ENCODE results near the gene DLG2.
"Not testable (repeated sequence)": the region's sequence is repeated elsewhere in the genome, so short reads cannot be mapped to it uniquely, and the experiment has no call there.

DLG2 gene

GRCh38 chr11:83424376-83425136, 2202.6 kb downstream of the DLG2 start:
- H3K9me3 Mint-ChIP-seq: peaks cover 30% of the 10 kb centered on the region

GRCh38 chr11:83422641-83423040, 2204.5 kb downstream of the DLG2 start:
- not testable (repeated sequence) for H3K4me1 Mint-ChIP-seq; H3K27ac Mint-ChIP-seq (ENCODE audit: low read depth); H3K4me3 Mint-ChIP-seq; H3K27me3 Mint-ChIP-seq; H3K36me3 Mint-ChIP-seq (ENCODE audit: insufficient read depth); DNase-seq (ENCODE audit: low spot score in 2 of 2); ATAC-seq (replicated peaks; ENCODE audit: extremely low read depth, poor library complexity, severe bottlenecking)
- H3K9me3 Mint-ChIP-seq: peaks cover 33% of the 10 kb centered on the region

More at GRCh38 chr11:83424376-83425136, 2202.6 kb downstream of the DLG2 start:
- ATAC-seq (replicated peaks; ENCODE audit: extremely low read depth, poor library complexity, severe bottlenecking) (no peak), DNase-seq (ENCODE audit: low spot score in 2 of 2) (no peak)
- Mint-ChIP-seq H3K27me3 (peaks cover 7% of the 10 kb centered on the region), H3K4me1 (no peaks in the 10 kb centered on the region), H3K27ac (ENCODE audit: low read depth) (no peak overlapping the region), H3K36me3 (ENCODE audit: insufficient read depth) (no peaks in the 10 kb centered on the region), H3K4me3 (no peak overlapping the region)

GRCh38 chr11:83410605-83411565, 2216.3 kb downstream of the DLG2 start:
- Mint-ChIP-seq H3K27ac (ENCODE audit: low read depth) (no peak overlapping the region), H3K4me3 (no peak overlapping the region), H3K27me3 (peaks cover 9% of the 10 kb centered on the region), H3K9me3 (peaks cover 12% of the 10 kb centered on the region), H3K4me1 (no peaks in the 10 kb centered on the region), H3K36me3 (ENCODE audit: insufficient read depth) (no peaks in the 10 kb centered on the region)
- no peak for ATAC-seq (replicated peaks; ENCODE audit: extremely low read depth, poor library complexity, severe bottlenecking)
- DNase-seq (ENCODE audit: low spot score in 2 of 2): no peak

GRCh38 chr11:83409891-83410290, 2217.3 kb downstream of the DLG2 start:
- no peak for ATAC-seq (replicated peaks; ENCODE audit: extremely low read depth, poor library complexity, severe bottlenecking)
- no peak overlapping the region for H3K27ac Mint-ChIP-seq (ENCODE audit: low read depth)
- no peak for DNase-seq (ENCODE audit: low spot score in 2 of 2)
- no peak overlapping the region for H3K4me3 Mint-ChIP-seq
- H3K9me3 Mint-ChIP-seq: peaks cover 8% of the 10 kb centered on the region
- H3K27me3 Mint-ChIP-seq: peaks cover 9% of the 10 kb centered on the region
- H3K36me3 Mint-ChIP-seq (ENCODE audit: insufficient read depth): no peaks in the 10 kb centered on the region
- no peaks in the 10 kb centered on the region for H3K4me1 Mint-ChIP-seq

GRCh38 chr11:83409476-83409875, 2217.7 kb downstream of the DLG2 start:
- no peak overlapping the region for H3K4me3 Mint-ChIP-seq
- no peak overlapping the region for H3K27ac Mint-ChIP-seq (ENCODE audit: low read depth)
- H3K9me3 Mint-ChIP-seq: peaks cover 8% of the 10 kb centered on the region
- H3K4me1 Mint-ChIP-seq: no peaks in the 10 kb centered on the region
- peaks cover 9% of the 10 kb centered on the region for H3K27me3 Mint-ChIP-seq
- DNase-seq (ENCODE audit: low spot score in 2 of 2) (no peak), ATAC-seq (replicated peaks; ENCODE audit: extremely low read depth, poor library complexity, severe bottlenecking) (no peak)
- no peaks in the 10 kb centered on the region for H3K36me3 Mint-ChIP-seq (ENCODE audit: insufficient read depth)

- peaks cover 9% of the 10 kb centered on the region for H3K27me3 Mint-ChIP-seq
- ATAC-seq (replicated peaks; ENCODE audit: extremely low read depth, poor library complexity, severe bottlenecking): no peak
- H3K4me3 Mint-ChIP-seq: no peak overlapping the region
Measured at GRCh38 chr11:83408946-83409345, 2218.2 kb downstream of the DLG2 start.

More at GRCh38 chr11:83408946-83409345, 2218.2 kb downstream of the DLG2 start:
- Mint-ChIP-seq H3K4me1 (no peaks in the 10 kb centered on the region), H3K9me3 (peaks cover 8% of the 10 kb centered on the region), H3K36me3 (ENCODE audit: insufficient read depth) (no peaks in the 10 kb centered on the region), H3K27ac (ENCODE audit: low read depth) (no peak overlapping the region)
- DNase-seq (ENCODE audit: low spot score in 2 of 2): no peak
